DOHH2 (cell line): ENCODE results near the gene LMX1A.

Experiments used
- EZH2phosphoT487 ChIP-seq: fragments of 200-600 bp; sonication (generic); IDR thresholded peaks from 2 replicates; pipeline ENCODE4 v1.6.1; 2017; ENCODE audit warnings: borderline replicate concordance, mild to moderate bottlenecking, antibody characterized with exemption, low read length, moderate library complexity, mixed read lengths
- TF ChIP-seq, protein P1 (sequence below): fragments of 200-600 bp; sonication (generic); IDR thresholded peaks from one replicate; pipeline ENCODE4 v1.5.1; 2014; ENCODE audit warnings: antibody characterized with exemption, mild to moderate bottlenecking, low read depth, low read length; ENCODE audit not compliant: poor library complexity, severe bottlenecking

DNA sequence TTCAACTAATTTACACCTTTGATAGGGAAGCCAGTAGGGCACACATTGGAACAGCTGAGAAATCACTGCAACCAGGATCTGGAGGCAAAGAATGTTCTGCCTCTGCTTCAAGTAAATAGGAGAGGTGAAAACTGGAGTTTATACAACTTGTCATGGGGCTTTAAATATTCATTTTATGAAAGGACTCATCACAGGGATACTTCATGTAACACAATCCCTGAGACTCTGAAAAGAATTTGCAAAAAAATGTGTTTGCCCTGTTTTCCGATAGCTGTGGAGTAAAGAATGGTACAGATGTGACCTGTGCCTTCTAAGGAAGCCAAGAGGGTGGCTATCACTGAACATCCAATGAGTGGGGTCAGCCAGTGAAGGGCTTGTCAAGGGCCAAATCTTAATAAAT lies 152.0 kb downstream of the LMX1A start:
- TF ChIP-seq, protein P1, sequence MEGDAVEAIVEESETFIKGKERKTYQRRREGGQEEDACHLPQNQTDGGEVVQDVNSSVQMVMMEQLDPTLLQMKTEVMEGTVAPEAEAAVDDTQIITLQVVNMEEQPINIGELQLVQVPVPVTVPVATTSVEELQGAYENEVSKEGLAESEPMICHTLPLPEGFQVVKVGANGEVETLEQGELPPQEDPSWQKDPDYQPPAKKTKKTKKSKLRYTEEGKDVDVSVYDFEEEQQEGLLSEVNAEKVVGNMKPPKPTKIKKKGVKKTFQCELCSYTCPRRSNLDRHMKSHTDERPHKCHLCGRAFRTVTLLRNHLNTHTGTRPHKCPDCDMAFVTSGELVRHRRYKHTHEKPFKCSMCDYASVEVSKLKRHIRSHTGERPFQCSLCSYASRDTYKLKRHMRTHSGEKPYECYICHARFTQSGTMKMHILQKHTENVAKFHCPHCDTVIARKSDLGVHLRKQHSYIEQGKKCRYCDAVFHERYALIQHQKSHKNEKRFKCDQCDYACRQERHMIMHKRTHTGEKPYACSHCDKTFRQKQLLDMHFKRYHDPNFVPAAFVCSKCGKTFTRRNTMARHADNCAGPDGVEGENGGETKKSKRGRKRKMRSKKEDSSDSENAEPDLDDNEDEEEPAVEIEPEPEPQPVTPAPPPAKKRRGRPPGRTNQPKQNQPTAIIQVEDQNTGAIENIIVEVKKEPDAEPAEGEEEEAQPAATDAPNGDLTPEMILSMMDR: no peak
- no peak for TF ChIP-seq EZH2phosphoT487
